ENCODE results near the gene NLGN1.
"Not testable (repeated sequence)": the region's sequence is repeated elsewhere in the genome, so short reads cannot be mapped to it uniquely, and the experiment has no call there.

DNA sequence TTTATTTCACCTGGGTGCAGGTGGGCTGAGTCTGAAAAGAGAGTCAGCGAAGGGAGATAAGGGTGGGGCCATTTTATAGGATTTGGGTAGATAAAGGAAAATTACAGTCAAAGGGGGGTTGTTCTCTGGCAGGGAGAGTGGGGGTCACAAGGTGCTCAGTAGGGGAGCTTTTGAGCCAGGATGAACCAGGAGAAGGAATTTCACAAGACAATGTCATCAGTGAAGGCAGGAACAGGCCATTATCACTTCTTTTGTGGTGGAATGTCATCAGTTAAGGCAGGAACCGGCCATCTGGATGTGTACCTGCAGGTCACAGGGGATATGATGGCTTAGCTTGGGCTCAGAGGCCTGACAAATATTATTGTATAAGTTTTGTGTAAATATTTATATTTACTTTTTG is 44.4 kb upstream of the NLGN1 start:
- TF ChIP-seq, protein P1, sequence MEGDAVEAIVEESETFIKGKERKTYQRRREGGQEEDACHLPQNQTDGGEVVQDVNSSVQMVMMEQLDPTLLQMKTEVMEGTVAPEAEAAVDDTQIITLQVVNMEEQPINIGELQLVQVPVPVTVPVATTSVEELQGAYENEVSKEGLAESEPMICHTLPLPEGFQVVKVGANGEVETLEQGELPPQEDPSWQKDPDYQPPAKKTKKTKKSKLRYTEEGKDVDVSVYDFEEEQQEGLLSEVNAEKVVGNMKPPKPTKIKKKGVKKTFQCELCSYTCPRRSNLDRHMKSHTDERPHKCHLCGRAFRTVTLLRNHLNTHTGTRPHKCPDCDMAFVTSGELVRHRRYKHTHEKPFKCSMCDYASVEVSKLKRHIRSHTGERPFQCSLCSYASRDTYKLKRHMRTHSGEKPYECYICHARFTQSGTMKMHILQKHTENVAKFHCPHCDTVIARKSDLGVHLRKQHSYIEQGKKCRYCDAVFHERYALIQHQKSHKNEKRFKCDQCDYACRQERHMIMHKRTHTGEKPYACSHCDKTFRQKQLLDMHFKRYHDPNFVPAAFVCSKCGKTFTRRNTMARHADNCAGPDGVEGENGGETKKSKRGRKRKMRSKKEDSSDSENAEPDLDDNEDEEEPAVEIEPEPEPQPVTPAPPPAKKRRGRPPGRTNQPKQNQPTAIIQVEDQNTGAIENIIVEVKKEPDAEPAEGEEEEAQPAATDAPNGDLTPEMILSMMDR (IDR thresholded peaks at IDR 0.05 in 2 of 3, conservative IDR thresholded peaks at IDR 0.05 in 1 of 3; ENCODE audit: borderline replicate concordance in 1 of 3, insufficient read depth in 1 of 3, low read depth in 2 of 3, low read length in 2 of 3): not testable (repeated sequence)
- not testable (repeated sequence) for TF ChIP-seq EZH2phosphoT487 (IDR thresholded peaks at IDR 0.05; ENCODE audit: borderline replicate concordance); JUND (IDR thresholded peaks at IDR 0.05); POLR2A (IDR thresholded peaks at IDR 0.05; ENCODE audit: borderline replicate concordance, extremely low read depth, insufficient read depth, insufficient read length); ATF3 (IDR thresholded peaks at IDR 0.05); EZH2 (IDR thresholded peaks at IDR 0.05); SIN3A (IDR thresholded peaks at IDR 0.05; ENCODE audit: low read depth); SP1 (IDR thresholded peaks at IDR 0.05; ENCODE audit: low read depth); RAD21 (IDR thresholded peaks at IDR 0.05; ENCODE audit: low read depth); CEBPB (IDR thresholded peaks at IDR 0.05; ENCODE audit: low read depth); SRF (IDR thresholded peaks at IDR 0.05; ENCODE audit: low read depth); MAX (IDR thresholded peaks at IDR 0.05)
